IPS-NIHi11 (cell line): ENCODE measurements around the gene TTC21B.
"Not testable (repeated sequence)": the region's sequence is repeated elsewhere in the genome, so short reads cannot be mapped to it uniquely, and the experiment has no call there.

Experiments
- DNase-seq: peaks from one replicate; pipeline ENCODE4 v3.0.0; 2012; ENCODE audit warnings: mixed read lengths, low spot score

Gene TTC21B

GRCh38 chr2:165953655-165954606 lies at the start of gene TTC21B:
TTC21B (minus strand) TSS chr2:165953776; CDS start chr2:165953705, 71 bp downstream.
- peak; percentile 91 for DNase-seq

GRCh38 chr2:166000401-166000800 lies 46.8 kb upstream of the TTC21B start:
- DNase-seq: no peak

DNA sequence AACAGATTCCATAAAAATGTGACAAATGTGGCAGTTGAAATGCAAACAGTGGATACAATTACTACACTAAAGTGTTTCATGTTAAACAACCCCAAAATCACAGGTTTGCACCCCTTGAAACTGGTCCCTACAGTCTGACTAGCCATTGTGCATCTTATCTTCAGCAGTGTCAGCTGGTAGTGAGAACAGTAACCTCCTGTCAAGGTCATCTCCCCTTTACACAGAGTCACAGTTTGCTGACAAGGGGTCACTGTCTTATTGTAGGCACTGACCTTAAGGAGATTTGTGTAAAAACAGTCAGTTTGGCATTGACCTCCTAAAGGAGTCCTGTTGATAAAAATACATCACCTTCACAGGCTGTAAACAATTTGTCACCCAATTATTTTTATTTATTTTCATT lies 37.3 kb upstream of the TTC21B start:
- DNase-seq: no peak

GRCh38 chr2:165989851-165990250 lies 36.3 kb upstream of the TTC21B start:
- no peak for DNase-seq

GRCh38 chr2:165985120-165985519 lies 31.5 kb upstream of the TTC21B start:
- DNase-seq: no peak

DNA sequence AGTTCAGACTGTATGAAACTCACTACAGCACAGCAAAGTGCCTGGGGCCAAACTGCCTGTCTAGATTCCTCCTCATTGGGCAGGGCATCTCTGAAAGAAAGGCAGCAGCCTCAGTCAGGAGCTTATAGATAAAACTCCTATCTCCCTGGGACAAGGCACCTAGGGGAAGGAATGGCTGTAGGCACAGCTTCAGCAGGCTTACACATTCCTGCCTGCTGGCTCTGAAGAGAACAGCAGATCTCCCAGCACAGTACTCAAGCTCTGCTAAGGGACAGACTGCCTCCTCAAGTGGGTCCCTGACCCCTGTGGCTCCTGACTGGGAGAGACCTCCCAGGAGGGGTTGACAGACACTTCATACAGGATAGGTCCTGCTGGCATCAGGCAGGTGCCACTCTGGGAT lies 18.6 kb upstream of the TTC21B start:
- DNase-seq: not testable (repeated sequence)

- DNase-seq: no peak
These were observed 17.1 kb upstream of the TTC21B start for GRCh38 chr2:165970663-165971062.

DNA sequence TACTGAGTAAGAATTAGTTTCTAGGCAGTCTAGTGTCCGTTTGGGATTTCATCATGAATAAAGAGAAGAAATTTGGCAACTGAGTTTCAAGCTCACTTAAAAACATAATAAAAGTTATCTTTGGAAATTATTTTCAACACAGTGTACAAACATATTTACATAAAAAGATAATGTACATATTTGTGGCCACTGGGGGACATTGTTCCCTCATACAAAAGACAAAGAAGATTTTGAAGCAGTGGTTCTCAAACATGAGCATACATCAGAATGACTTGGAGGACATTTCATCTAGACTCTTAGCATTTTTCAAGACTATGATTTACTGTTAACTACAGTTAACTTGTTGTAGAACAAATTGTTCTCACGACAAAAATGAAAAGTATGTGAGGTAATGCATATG lies 15.7 kb upstream of the TTC21B start:
- DNase-seq: no peak

DNA sequence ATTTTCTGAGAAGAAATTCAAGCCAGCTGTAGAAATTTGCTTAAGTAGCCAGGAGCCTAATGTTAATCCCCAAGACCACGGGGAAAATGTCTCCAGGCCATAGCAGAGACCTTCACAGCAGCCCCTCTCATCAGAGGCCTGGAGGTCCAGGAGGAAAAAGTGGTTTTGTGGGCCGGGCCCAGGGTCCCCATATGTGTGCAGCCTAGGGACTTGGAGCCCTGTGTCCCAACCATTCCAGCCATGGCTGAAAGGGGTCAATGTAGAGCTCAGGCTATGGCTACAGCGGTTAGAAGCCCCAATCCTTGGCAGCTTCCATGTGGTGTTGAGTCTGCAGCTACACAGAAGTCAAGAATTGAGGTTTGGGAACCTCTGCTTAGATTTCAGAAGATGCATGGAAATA lies 14.2 kb upstream of the TTC21B start:
- no peak for DNase-seq

DNA sequence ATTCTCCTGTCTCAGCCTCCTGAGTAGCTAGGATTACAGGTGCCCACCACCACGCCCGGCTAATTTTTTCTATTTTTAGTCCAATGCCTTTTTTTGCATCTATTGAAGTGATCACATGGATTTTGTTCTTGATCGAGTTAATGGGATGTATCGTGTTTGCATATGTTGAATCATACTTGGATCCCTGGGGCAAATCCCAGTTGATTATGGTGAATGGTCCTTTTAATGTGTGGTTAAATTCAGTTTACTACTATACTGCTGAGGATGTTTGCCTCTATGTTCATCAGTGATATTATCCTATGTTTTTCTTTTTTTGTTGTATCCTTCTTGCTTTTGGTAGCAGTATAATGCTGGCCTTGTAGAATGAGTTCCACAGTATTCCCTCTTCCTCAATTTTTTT lies 8.2 kb upstream of the TTC21B start:
- DNase-seq: no peak

DNA sequence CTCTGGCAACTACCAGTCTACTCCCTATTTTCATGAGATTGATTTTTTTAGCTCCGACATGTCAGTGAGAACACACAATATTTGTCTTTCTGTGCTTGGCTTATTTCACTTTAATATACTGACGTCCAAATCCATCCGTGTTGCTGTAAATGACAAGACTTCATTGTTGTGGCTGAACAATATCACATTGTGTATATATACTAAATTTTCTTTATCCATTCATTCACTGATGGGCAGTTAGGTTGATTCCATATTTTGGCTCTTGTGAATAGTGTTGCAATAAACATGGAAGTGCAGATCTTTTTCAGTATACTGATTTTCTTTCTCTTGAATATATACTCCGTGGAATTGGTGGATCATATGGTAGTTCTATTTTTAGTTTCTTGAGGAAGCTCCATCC lies 5.8 kb upstream of the TTC21B start:
- no peak for DNase-seq

DNA sequence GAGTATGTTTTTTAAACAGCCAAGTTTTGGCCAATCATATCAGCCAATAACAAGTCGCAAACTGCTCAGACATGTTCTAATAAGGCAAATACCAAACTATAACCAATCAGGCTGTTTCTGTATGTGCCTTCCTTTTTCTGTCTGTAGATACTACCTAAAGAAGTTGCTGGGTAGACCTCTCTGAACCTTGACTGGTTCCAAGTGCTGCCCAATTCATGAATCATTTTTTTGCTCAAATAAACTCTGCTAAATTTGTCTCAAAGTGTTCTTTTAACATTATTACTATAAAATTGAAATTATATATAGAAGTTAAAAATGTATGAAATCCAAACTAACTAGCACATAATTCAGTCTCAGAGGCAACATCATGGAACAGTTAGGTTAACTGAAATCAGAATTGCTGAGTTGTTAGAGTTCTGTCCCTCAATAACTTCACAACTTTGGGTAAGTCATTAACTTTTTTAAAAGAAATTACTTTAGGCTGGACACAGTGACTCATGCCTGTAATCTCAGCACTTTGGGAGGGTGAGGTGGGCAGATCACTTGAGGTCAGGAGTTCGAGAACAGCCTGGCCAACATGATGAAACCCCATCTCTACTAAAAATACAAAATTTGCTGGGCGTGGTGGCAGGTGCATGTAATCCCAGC lies 4.9 kb upstream of the TTC21B start:
- no peak for DNase-seq

DNA sequence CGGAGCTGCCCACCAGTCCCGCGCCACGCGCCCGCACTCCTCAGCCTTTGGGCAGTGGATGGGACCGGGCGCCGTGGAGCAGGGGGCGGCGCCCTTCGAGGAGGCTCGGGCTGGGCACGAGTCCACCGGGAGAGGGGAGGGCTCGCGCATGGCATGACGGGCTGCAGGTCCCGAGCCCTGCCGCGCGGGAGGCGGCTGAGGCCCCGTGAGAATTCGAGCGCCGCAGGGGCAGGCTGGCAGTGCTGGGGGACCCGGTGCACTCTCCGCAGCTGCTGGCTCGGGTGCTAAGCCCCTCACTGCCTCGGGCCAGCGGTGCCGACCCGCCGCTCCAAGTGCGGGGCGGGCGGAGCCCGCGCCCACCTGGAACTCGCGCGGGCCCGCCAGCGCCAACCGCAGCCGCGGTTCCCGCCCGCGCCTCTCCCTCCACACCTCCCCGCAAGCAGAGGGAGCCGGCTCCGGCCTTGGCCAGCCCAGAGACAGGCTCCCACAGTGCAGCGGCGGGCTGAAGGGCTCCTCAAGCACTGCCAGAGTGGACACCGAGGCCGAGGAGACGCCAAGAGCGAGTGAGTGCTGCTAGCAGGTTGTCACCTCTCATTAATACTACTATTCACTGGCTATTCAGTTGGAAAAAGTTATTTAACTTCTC lies 3.6 kb upstream of the TTC21B start:
- DNase-seq: no peak

- DNase-seq: no peak
These were observed 296 bp downstream of the TTC21B start for GRCh38 chr2:165953306-165953654.

DNA sequence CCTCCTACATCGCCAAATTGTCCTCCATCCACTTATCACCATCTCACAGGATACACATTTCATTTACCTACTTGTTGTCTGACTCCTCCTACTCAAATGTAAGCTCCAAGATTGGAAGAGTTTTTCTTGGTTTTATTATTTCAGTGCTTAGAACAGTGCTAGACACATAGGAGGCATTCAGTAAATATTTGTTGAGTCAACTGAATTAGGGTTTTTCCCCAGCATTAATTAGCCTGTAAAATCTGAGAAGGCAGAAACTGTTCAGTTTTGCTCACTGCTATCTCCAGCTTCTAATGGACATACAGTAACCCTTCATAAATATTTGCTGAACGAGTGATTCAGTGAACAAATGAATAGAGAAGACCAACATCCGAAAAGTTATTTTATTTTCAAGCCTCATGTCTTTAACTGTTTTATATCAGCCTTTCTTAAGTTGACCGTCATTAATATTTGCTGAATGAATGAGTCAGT lies 800 bp downstream of the TTC21B start:
- DNase-seq: no peak

DNA sequence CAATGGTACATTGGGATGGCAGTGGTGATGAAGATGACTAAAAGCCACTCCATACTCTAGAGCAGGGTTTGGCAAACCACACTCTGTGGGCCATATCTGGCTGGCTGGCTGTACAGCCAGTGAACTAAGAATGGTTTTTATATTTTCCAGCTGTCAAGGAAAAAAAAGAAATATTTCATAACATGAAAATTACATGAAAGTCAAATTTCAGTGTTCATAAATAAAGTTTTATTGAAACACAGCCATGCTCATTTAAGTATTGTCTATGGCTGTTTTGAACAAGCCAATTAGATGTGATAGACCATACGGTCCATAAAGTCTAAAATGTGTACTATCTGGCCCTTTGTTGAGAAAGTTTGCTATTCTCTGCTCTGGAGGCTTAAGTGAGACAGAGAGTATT lies 1.5 kb downstream of the TTC21B start:
- DNase-seq: no peak

DNA sequence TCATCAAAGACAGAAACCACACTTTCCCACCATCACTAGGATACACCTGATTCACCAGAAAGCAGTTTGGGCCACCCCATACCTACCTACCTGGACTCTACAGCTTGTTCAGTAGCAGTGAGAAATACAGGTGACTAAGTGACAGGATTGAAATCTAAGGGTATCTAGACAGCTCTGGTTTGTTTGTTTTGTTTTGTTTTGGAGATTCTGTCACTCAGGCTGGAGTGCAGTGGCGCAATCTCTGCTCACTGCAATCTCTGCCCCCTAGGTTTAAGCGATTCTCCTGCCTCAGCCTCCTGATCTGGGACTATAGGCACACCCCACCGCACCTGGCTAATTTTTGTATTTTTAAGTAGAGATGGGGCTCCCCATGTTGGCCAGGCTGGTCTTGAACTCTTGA lies 3.1 kb downstream of the TTC21B start:
- DNase-seq: no peak

DNA sequence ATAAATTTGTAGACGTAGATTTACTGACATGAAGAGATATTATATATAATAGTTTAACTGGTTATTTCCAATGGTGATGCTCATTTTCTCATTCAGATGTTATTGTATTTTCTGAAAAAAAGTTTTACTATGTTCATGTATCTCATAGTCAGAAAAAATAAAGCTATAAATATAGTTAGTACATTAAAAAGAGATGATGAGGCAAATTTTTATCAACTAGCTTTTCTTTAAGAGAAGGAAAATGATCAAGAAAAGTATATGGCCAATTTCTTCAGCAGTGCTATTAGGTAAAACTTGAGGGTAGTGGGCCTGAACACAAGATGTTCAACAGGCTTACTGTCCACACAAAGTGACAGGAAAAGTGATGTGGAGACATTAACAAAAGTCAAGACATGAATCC lies 11.7 kb downstream of the TTC21B start:
- no peak for DNase-seq

GRCh38 chr2:165938237-165938636 lies 15.3 kb downstream of the TTC21B start:
- DNase-seq: no peak

DNA sequence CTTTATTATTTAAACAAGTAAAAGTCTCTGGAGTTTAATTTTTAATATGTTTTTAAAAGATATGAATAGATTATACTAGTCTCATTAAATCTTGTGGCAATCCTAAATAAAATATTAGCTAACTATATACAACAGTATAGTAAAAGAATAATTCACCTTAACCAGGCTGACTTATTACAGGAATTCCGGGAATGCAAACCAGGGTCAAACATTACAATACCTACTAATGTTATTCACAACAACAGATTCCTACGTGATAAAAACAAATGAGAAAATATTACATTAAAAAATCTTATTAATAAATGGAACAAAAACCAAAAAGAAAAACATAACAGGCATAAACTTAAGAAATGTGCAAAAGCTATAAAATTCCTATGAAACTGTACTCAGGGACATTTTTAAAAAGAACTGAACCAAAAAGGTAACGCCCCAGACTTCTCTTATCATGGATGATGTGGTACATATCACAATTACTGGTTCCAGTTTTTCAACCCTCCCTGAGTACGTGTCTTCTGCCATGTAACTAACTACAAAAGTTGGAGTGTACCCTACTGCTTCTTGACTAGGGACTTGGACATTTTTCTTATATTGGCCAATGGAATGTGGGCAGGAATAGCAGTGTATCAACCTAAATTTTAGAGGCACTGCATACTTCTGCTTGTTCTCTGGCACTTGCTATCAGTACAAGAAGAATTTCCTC lies 20.2 kb downstream of the TTC21B start:
- DNase-seq: no peak

DNA sequence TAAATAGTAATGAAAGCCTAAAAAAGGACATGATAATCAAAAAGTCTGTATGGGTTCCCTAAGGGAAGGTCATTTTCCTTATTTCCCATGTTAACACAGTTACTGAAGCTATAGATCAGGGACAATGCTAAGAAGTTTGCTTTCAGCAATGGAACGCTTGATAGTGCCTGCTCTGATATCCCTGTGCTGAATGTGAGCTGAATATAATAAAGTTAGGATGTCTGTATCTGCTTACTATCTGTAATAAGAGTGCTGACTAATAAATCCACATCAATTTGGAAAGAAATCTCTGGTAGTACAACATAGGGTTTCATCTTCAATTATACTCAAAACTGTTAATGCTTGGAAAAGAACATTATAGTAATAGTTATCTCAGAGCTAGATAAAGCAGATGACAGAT lies 25.8 kb downstream of the TTC21B start:
- no peak for DNase-seq

DNA sequence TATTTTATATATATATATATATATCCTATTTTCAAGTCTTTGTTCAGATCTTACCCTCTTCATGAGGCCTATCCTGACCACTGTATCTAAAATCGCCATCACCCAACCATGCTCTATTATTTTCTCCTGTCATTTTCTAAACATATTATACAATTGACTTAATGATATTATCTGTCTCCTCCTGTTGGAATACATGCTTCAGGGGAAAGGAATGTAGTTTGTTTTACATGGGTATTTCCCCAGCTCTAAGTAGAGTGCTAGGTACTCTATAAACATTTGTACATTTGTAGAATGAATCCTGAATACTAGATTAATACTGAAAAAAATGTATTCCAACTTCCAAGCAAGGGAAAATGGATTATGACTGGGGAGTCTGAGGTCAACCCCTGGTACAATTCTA lies 26.2 kb downstream of the TTC21B start:
- DNase-seq: no peak
